ENCODE measurements around the gene KRT37. TPM values are rescaled to one million over a fixed set of nuclear protein-coding genes. Genes with fewer than 3 reads are reported as not detected.

KRT37 gene
- total RNA-seq, 1 donor from 2014 or later: not detected

DNA sequence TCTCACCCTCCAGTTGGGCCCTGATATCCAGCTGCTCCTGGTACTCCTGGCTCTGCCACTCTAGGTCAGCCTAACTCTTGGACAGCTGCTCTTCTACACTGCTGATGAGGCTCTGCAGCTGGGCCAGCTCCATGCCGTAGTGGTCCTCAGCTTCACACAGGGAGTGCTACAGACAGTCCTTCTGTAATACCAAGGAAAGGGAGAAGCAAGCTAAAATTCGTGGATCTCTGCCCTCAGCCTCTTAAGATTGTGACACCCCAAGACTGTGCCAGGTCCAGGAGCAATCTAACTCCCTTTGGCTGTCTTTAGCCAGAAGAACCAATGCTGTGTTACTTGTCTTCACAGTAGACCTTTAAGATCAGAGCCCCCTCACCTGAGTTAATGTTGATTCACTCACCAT, 24.1 kb upstream of the KRT37 start:
- Mint-ChIP-seq H3K9me3 (ENCODE audit: low read depth) (peaks cover 14% of the 10 kb centered on the region), H3K36me3 (ENCODE audit: low read depth) (peaks cover 3% of the 10 kb centered on the region), H3K27ac (ENCODE audit: unreplicated experiment) (no peak overlapping the region), H3K4me3 (ENCODE audit: unreplicated experiment) (no peak overlapping the region), H3K27me3 (ENCODE audit: low read depth) (peaks cover 14% of the 10 kb centered on the region), H3K4me1 (ENCODE audit: low read depth) (peaks cover 4% of the 10 kb centered on the region)
- TF ChIP-seq, protein P1, sequence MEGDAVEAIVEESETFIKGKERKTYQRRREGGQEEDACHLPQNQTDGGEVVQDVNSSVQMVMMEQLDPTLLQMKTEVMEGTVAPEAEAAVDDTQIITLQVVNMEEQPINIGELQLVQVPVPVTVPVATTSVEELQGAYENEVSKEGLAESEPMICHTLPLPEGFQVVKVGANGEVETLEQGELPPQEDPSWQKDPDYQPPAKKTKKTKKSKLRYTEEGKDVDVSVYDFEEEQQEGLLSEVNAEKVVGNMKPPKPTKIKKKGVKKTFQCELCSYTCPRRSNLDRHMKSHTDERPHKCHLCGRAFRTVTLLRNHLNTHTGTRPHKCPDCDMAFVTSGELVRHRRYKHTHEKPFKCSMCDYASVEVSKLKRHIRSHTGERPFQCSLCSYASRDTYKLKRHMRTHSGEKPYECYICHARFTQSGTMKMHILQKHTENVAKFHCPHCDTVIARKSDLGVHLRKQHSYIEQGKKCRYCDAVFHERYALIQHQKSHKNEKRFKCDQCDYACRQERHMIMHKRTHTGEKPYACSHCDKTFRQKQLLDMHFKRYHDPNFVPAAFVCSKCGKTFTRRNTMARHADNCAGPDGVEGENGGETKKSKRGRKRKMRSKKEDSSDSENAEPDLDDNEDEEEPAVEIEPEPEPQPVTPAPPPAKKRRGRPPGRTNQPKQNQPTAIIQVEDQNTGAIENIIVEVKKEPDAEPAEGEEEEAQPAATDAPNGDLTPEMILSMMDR (IDR thresholded peaks at IDR 0.05): no peak
- DNase-seq (ENCODE audit: low spot score): no peak

DNA sequence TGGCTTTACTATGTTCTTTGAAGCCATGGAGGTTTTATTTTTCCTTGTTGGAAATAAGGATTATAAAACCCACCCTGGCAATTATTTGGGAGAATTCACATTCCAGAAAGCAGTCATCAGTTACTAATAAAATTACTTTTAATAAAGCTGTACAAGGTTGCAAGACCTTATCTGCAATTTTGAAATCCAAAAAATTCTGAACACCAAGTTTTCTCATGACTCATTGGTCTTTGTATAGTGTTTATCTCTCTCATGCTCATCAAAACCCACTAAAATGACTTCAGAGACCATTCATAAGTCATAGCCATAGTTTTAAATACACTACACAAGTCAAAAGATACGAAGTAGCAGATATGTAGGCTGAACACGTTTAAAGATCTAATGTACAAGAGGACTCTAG, 22.4 kb upstream of the KRT37 start:
- Mint-ChIP-seq H3K9me3 (ENCODE audit: low read depth) (peaks cover 11% of the 10 kb centered on the region), H3K27me3 (ENCODE audit: low read depth) (peaks cover 18% of the 10 kb centered on the region), H3K36me3 (ENCODE audit: low read depth) (peaks cover 3% of the 10 kb centered on the region), H3K27ac (ENCODE audit: unreplicated experiment) (no peak overlapping the region), H3K4me3 (ENCODE audit: unreplicated experiment) (no peak overlapping the region), H3K4me1 (ENCODE audit: low read depth) (peaks cover 4% of the 10 kb centered on the region)
- no peak for DNase-seq (ENCODE audit: low spot score)
- TF ChIP-seq, protein P1 (IDR thresholded peaks at IDR 0.05): no peak

DNA sequence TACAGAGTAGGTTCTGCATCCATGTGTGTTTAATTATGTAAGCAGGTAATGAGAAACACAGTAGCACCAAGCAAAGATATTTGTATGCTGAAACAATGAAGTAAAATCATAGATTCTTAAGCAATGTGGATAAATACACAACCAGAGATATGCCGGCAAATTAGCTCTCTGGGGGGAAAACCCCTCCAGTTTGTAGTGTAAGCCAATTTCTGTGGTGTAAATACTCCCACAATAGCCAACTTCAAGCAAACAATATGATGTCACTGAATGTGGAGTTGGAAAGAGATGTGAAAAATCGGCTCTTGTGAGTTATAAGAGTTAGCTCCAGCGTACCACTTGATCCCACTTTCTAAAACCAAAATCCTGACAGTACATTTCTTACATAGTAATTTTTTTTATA, 20.3 kb upstream of the KRT37 start:
- DNase-seq (ENCODE audit: low spot score): no peak
- H3K36me3 Mint-ChIP-seq (ENCODE audit: low read depth): no peaks in the 10 kb centered on the region
- no peak overlapping the region for H3K27ac Mint-ChIP-seq (ENCODE audit: unreplicated experiment)
- TF ChIP-seq, protein P1 (IDR thresholded peaks at IDR 0.05): no peak
- no peaks in the 10 kb centered on the region for H3K4me1 Mint-ChIP-seq (ENCODE audit: low read depth)
- no peak overlapping the region for H3K4me3 Mint-ChIP-seq (ENCODE audit: unreplicated experiment)
- H3K27me3 Mint-ChIP-seq (ENCODE audit: low read depth): peaks cover 24% of the 10 kb centered on the region
- H3K9me3 Mint-ChIP-seq (ENCODE audit: low read depth): peaks cover 3% of the 10 kb centered on the region

DNA sequence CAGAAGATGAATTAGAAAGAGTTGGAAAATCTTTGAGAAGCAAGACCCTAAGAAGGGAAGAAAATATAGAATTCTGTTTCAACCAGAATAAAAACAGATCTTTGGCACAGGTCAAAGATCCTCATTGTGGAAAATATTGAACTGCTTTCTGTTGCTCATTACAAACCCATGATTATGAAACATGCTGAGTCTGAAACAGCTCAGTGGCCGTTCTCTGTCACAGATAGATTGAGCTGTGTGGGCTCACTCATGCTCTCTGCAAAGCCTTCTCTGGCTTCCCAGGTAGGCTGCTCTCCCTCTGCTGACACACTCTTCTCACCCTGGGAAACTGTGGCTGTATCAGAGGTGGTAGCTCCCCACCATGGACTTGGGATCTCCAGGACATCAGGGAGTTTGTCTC, 19.8 kb upstream of the KRT37 start:
- H3K9me3 Mint-ChIP-seq (ENCODE audit: low read depth): peaks cover 3% of the 10 kb centered on the region
- no peak overlapping the region for H3K4me3 Mint-ChIP-seq (ENCODE audit: unreplicated experiment)
- DNase-seq (ENCODE audit: low spot score): no peak
- no peaks in the 10 kb centered on the region for H3K36me3 Mint-ChIP-seq (ENCODE audit: low read depth)
- peaks cover 25% of the 10 kb centered on the region for H3K27me3 Mint-ChIP-seq (ENCODE audit: low read depth)
- TF ChIP-seq, protein P1 (IDR thresholded peaks at IDR 0.05): no peak
- H3K27ac Mint-ChIP-seq (ENCODE audit: unreplicated experiment): no peak overlapping the region
- H3K4me1 Mint-ChIP-seq (ENCODE audit: low read depth): no peaks in the 10 kb centered on the region

DNA sequence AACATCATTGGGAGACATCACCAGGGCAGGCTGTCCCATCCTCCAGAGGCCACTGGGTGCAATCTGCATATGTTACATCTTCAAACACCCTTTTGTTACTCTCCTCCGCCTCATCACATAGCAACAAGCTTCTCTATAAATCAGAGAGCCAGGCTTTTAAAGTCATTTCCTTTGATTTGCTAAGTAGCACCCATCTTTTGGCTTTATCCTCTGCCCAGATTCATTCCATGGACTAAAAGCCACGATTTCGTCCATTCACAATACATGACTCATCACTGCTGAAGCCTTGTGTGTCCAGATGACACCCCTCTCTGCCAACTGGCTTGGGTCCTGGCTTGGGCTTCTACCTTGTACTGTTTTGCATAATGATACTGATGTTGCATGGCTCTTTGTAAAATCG, 18.4 kb upstream of the KRT37 start:
- Mint-ChIP-seq H3K4me3 (ENCODE audit: unreplicated experiment) (no peak overlapping the region), H3K27me3 (ENCODE audit: low read depth) (peaks cover 20% of the 10 kb centered on the region), H3K4me1 (ENCODE audit: low read depth) (no peaks in the 10 kb centered on the region), H3K36me3 (ENCODE audit: low read depth) (no peaks in the 10 kb centered on the region), H3K27ac (ENCODE audit: unreplicated experiment) (no peak overlapping the region), H3K9me3 (ENCODE audit: low read depth) (peaks cover 3% of the 10 kb centered on the region)
- TF ChIP-seq, protein P1 (IDR thresholded peaks at IDR 0.05): no peak
- no peak for DNase-seq (ENCODE audit: low spot score)

Measured in chondrocyte (in vitro differentiated cells).